ENCODE data around the gene HAGH.

Gene HAGH

DNA sequence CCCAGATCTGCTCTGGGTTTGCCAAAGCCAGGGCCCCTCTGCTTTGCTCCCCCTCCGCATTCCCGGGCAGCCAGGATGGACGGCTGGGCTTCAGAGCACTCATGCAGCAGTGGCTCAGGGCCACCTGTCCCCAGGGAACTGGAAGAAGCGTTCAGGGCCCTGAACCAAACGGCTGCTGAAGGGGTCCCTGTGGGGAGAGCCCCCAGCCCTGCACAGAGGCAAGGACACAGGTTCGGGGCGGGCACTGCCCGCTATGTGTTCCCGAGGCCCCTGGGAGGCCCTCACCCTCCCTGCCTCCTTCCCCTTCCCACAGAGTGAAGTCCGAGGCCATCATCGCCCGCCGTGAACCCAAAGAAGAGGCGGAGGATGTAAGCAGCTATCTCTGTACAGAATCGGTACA is 65.7 kb downstream of the HAGH start:
- Histone ChIP-seq H3K4me1 (ENCODE audit: insufficient read depth, poor library complexity, severe bottlenecking) (no peaks in the 10 kb centered on the region), H3K36me3 (ENCODE audit: low read depth) (peaks cover 22% of the 10 kb centered on the region; the same call in 1 of the 2 replicates), H3K4me3 (ENCODE audit: severe bottlenecking) (no peak overlapping the region), H3K9me3 (ENCODE audit: severe bottlenecking) (no peaks in the 10 kb centered on the region), H3K27me3 (ENCODE audit: insufficient read depth, poor library complexity, severe bottlenecking) (no peaks in the 10 kb centered on the region), H3K27ac (ENCODE audit: poor library complexity, severe bottlenecking) (no peak overlapping the region)
- DNase-seq (ENCODE audit: low spot score) (no peak), ATAC-seq (ENCODE audit: low read depth) (no peak)
- TF ChIP-seq, protein P1, sequence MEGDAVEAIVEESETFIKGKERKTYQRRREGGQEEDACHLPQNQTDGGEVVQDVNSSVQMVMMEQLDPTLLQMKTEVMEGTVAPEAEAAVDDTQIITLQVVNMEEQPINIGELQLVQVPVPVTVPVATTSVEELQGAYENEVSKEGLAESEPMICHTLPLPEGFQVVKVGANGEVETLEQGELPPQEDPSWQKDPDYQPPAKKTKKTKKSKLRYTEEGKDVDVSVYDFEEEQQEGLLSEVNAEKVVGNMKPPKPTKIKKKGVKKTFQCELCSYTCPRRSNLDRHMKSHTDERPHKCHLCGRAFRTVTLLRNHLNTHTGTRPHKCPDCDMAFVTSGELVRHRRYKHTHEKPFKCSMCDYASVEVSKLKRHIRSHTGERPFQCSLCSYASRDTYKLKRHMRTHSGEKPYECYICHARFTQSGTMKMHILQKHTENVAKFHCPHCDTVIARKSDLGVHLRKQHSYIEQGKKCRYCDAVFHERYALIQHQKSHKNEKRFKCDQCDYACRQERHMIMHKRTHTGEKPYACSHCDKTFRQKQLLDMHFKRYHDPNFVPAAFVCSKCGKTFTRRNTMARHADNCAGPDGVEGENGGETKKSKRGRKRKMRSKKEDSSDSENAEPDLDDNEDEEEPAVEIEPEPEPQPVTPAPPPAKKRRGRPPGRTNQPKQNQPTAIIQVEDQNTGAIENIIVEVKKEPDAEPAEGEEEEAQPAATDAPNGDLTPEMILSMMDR (IDR thresholded peaks at IDR 0.05; ENCODE audit: poor library complexity, severe bottlenecking), result no peak

DNA sequence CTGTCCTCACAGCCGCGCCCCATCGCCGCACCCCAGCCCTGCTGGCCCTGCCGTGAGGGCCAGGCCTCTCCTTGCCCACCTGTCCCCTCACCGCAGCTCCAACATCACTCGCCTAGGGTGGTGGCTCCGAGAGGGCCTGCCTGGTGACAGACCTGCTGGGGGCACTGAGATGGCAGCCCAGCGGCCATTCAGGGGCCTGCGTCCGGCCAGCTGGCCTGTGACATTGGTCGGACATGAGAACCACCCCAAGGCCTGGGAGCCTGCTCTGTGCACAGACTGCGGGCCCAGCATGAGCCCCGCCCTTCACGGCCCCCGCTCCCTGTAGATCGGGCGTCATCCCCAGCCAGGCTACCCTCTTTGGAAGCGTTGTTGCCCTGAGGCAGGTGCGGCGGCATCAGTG is 67.1 kb downstream of the HAGH start:
- ATAC-seq (ENCODE audit: low read depth), result no peak
- H3K27ac ChIP-seq (ENCODE audit: poor library complexity, severe bottlenecking), result no peak overlapping the region
- TF ChIP-seq, protein P1 (IDR thresholded peaks at IDR 0.05; ENCODE audit: poor library complexity, severe bottlenecking), result no peak

DNA sequence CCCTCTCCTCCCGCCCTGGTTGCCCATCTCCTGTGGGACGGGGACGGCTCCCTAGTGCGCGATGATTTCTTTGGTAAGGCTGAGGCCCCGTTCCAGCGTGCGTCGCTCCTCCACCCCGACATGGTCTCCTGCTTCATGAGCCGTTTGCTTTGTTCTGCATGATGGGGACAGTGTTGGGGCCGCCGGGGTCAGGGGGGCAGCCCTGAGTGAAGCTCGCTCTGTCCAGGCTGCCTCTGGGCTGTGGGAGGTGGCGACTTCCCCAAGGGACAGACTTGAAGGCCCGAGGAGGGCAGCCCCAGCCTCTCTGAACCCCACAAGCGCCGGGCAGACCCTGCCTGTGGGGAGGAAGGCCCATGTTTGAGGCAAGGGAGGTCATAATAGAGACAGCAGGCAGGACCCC is 67.7 kb downstream of the HAGH start:
- ATAC-seq (ENCODE audit: low read depth) (no peak), DNase-seq (ENCODE audit: low spot score) (no peak)
- no peaks in the 10 kb centered on the region for H3K9me3 ChIP-seq (ENCODE audit: severe bottlenecking)
- TF ChIP-seq, protein P1 (IDR thresholded peaks at IDR 0.05; ENCODE audit: poor library complexity, severe bottlenecking), result no peak
- H3K27me3 ChIP-seq (ENCODE audit: insufficient read depth, poor library complexity, severe bottlenecking), result no peaks in the 10 kb centered on the region
- no peak overlapping the region for H3K27ac ChIP-seq (ENCODE audit: poor library complexity, severe bottlenecking)
- H3K4me1 ChIP-seq (ENCODE audit: insufficient read depth, poor library complexity, severe bottlenecking), result peaks cover 10% of the 10 kb centered on the region
- H3K4me3 ChIP-seq (ENCODE audit: severe bottlenecking), result no peak overlapping the region
- H3K36me3 ChIP-seq (ENCODE audit: low read depth), result peaks cover 19% of the 10 kb centered on the region

More for the DNA sequence above, 67.1 kb downstream of the HAGH start:
- Histone ChIP-seq H3K4me1 (ENCODE audit: insufficient read depth, poor library complexity, severe bottlenecking) (peaks cover 6% of the 10 kb centered on the region), H3K36me3 (ENCODE audit: low read depth) (peaks cover 19% of the 10 kb centered on the region), H3K9me3 (ENCODE audit: severe bottlenecking) (no peaks in the 10 kb centered on the region), H3K4me3 (ENCODE audit: severe bottlenecking) (no peak overlapping the region), H3K27me3 (ENCODE audit: insufficient read depth, poor library complexity, severe bottlenecking) (no peaks in the 10 kb centered on the region)
- DNase-seq (ENCODE audit: low spot score), result no peak

DNA sequence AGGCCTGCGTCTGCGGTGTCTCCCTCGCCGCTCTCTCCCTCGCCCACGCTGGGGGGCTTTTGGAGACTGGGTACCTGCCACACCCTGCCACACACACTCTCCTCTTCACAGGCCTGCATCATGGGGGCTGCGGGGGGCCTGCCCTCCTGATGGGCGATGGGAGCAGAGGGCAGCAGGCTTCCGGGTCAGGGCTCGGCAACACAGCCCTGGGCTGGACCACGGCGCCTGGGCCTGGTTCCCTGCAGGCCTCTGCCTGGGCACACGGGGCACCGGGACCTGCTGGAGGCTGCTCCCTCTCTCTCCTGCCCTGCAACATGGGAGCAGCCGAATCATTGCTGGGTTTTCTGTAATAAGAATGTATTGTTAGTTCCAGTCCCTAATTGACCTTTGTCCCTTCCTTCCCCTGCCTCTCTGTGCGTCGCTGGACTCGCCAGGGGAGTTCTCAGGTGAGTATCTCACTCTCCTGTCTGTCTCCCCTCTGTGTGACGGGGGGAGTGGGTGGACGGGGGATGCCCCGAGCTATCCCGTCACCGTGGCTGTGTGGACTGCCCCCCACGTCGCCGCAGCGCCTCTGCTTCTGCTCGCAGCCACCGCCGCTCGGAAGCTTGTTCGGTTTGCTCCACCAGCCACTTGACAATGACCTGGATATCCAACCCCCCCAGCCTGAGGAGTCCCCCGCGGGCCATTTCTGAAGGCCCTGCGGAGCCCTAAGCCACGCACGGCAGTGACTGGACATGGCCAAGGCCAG is 68.7 kb downstream of the HAGH start:
- Histone ChIP-seq H3K4me1 (ENCODE audit: insufficient read depth, poor library complexity, severe bottlenecking) (peaks cover 10% of the 10 kb centered on the region), H3K27ac (ENCODE audit: poor library complexity, severe bottlenecking) (no peak overlapping the region), H3K4me3 (ENCODE audit: severe bottlenecking) (no peak overlapping the region), H3K27me3 (ENCODE audit: insufficient read depth, poor library complexity, severe bottlenecking) (no peaks in the 10 kb centered on the region), H3K9me3 (ENCODE audit: severe bottlenecking) (no peaks in the 10 kb centered on the region), H3K36me3 (ENCODE audit: low read depth) (peaks cover 22% of the 10 kb centered on the region)
- ATAC-seq (ENCODE audit: low read depth) (no peak), DNase-seq (ENCODE audit: low spot score) (no peak)
- TF ChIP-seq, protein P1 (IDR thresholded peaks at IDR 0.05; ENCODE audit: poor library complexity, severe bottlenecking), result no peak

Measured in RWPE2 (cell line).